ENCODE data around the gene TMEM61.

DNA sequence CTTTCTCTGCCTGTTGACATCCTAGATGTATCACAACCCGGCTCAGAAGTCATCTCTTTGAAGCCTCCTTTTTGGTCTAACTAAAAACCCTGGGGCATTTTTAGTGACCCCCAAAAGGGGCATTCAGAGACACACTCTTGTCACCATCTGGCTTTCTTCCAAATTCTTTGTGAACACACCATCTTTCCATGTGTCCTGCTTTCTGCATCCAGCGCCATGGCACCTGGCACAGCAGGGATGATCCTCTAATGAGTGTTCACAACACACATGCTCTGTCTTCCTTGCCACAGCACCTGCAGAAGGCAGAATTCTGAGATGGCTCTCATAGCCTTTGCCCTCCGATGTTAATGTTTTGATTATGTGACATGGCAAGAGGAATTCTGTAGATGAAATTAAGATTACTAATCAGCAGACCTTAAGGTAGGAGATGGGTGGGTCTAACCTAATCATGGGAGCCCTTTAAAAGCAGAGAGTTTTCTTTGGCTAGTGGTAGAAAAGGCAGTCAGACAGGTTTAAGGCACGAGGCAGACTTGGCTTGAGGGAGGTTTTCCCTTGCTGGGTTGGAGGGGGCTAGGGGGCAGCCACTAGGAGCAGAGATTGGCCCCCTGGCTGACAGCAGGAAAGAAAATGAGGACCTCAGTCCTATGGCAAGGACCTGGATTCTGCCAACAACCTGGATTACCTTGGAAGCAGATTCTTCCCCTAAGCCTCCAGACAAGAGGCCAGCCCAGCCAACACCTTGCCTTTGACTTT is 4.9 kb upstream of the TMEM61 start:
- no peak for TF ChIP-seq POLR2A (IDR thresholded peaks at IDR 0.05)
- TF ChIP-seq, protein P1, sequence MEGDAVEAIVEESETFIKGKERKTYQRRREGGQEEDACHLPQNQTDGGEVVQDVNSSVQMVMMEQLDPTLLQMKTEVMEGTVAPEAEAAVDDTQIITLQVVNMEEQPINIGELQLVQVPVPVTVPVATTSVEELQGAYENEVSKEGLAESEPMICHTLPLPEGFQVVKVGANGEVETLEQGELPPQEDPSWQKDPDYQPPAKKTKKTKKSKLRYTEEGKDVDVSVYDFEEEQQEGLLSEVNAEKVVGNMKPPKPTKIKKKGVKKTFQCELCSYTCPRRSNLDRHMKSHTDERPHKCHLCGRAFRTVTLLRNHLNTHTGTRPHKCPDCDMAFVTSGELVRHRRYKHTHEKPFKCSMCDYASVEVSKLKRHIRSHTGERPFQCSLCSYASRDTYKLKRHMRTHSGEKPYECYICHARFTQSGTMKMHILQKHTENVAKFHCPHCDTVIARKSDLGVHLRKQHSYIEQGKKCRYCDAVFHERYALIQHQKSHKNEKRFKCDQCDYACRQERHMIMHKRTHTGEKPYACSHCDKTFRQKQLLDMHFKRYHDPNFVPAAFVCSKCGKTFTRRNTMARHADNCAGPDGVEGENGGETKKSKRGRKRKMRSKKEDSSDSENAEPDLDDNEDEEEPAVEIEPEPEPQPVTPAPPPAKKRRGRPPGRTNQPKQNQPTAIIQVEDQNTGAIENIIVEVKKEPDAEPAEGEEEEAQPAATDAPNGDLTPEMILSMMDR (IDR thresholded peaks at IDR 0.05), result no peak

Measured in lower leg skin (tissue), 3 donors.